ENCODE measurements around the gene DLG2.
"Not testable (repeated sequence)": the region's sequence is repeated elsewhere in the genome, so short reads cannot be mapped to it uniquely, and the experiment has no call there.

The DLG2 gene

GRCh38 chr11:83472806-83473205 lies 2154.3 kb downstream of the DLG2 start:
- no peak for DNase-seq (ENCODE audit: low spot score)

DNA sequence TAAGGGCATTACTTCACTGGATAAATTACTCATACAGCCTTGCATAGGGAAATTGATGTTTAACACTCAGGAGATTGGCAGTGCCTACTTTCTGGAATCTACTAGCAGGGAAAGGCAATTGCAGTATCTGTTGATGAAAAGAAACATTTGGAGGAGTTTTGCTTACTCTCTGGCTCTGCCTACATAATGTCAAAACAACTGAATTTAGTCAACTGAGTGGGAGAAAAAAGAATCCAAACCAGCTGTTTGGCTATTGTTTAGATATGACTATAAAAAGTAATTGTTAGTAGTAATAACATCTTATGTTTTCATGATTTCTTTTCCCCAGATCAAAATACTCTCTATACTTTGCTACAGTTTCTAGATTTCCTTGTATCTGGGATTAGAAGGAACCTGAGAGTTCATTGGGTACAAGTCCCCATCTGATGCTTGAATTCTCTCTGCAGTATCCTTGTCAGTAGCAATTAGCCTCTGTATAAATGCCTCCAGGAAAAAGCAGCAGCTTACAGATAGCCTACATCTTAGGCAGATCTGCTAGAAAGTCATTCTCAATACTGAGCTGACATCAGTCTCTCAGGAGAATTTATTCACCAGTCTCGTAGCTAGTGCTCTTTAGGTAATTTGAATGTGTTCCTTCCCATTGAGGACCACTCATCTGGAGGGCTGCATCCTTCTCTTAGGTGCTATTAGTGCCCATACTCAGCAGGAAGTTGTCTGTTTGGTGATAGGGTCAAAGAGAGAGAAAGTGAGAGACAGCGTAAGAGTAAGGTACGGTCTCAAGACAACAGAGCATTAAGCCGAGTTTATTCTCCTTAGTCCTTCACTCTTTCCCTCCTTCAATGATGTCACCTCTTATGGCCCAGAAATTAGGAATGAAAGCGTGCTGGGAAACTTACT lies 2155.1 kb downstream of the DLG2 start:
- DNase-seq (ENCODE audit: low spot score): peak; percentile 45

DNA sequence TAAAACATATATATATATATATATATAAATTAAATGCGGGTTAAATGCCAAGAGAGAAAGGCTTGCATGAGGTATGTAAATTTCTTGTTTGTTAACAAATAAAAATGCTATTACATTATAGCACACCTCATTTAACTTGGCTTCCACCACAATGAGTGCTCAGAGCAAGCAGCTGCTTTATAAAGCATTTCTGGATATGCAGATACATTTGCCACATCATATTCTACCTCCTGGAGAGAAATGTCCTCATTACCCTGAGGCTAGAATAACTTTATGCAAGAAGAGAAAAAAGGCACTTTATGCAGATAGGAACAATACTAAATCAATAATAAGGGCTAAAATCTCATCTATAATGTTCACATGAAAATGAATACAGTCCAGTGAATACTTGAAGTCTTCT lies 2159.3 kb downstream of the DLG2 start:
- DNase-seq (ENCODE audit: low spot score): no peak

GRCh38 chr11:83464160-83464944 lies 2162.8 kb downstream of the DLG2 start:
- no peak for DNase-seq (ENCODE audit: low spot score)

DNA sequence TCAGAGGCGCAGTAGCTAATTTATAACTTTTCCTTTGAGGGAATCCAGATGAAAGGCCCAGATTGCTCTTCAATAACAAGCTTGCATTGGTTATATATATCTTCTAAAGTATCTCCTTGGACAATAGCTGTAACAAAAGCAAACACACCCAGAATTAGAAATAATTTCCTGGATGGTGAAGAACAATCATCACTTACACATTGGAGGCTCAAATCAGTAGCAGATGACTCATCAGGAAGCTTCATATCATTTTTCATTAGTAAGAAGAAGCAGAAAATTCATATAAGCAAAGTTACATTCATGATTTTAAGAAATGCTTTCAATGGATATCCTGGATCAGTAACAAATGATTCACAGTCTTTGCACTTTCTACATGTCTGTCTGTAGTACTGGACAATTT lies 2167.3 kb downstream of the DLG2 start:
- DNase-seq (ENCODE audit: low spot score): no peak

DNA sequence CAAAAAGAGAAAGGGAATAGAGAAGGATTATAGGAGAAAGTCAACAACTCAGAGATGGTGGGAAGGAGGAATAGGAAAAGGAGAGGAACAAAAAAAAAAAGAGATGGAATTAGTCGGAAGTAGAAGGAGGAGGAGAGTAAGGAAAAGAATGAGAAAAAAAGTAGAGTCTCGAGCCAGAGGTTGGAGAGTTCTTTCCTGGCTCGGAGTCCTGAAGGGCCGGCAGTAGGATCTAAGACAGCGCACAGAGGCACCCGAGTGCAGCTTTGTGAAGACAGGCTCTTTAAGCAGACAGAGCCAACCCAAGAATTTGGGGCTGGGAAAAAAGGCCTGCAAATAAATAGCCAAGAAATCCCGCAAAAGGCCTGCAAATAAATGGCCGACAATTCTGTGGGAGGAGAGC lies 2170.6 kb downstream of the DLG2 start:
- no peak for DNase-seq (ENCODE audit: low spot score)

GRCh38 chr11:83456075-83456474 lies 2171.1 kb downstream of the DLG2 start:
- DNase-seq (ENCODE audit: low spot score): peak; percentile 72

GRCh38 chr11:83455356-83455755 lies 2171.8 kb downstream of the DLG2 start:
- DNase-seq (ENCODE audit: low spot score): no peak

- no peak for DNase-seq (ENCODE audit: low spot score)
Measured at GRCh38 chr11:83454674-83455073, 2172.5 kb downstream of the DLG2 start.

DNA sequence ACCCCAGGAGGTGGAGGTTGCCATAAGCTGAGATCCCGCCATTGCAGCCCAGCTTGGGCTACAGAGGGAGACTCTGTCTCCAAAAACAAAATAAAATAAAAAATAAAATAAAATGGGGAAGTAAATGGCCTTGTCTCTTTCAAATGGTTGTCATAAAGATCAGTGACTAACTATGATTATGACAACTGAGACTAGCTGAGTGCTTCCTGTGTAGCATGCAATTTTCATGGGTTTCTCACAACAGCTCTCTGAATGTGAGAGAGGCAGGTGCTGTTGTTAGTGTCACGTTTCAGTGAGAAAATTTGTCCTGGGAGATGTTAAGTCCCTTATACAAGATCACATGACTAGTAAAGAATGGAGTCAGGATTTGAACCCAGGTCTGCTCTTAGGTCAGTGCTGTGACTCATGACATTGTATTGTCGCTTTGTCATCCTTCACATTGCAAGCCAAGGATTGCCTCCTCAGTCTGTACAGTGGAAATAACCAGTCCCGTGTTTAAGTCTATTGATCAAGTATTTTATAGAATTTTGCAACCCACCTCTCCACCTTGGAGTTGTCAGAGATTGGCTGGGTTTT lies 2177.7 kb downstream of the DLG2 start:
- DNase-seq (ENCODE audit: low spot score): no peak

DNA sequence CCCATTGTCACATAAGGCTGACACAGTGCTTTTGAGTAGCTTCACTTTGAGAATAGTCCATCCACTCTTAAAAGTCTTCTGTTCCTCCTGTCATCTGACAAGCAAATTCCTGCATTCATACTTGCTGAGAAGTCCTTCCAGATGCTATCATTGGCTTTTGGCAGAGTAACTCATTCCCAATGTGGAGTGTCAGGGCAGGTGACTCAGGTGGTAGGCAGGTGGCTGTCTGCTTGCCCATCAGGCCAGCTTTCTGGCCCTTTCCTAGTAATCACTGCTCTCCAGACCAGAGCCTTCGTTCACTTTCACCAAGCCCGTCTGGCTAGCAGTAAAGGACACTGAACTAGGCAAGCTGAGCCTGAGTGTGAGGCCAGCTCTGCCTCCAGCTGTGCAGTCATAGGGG lies 2178.5 kb downstream of the DLG2 start:
- DNase-seq (ENCODE audit: low spot score): no peak

- DNase-seq (ENCODE audit: low spot score): not testable (repeated sequence)
Measured at GRCh38 chr11:83443880-83444279, 2183.3 kb downstream of the DLG2 start.

GRCh38 chr11:83441601-83442000 lies 2185.5 kb downstream of the DLG2 start:
- no peak for DNase-seq (ENCODE audit: low spot score)

GRCh38 chr11:83441171-83441570 lies 2186.0 kb downstream of the DLG2 start:
- DNase-seq (ENCODE audit: low spot score): no peak

- no peak for DNase-seq (ENCODE audit: low spot score)
Measured at GRCh38 chr11:83438438-83438837, 2188.7 kb downstream of the DLG2 start.

GRCh38 chr11:83437939-83438338 lies 2189.2 kb downstream of the DLG2 start:
- DNase-seq (ENCODE audit: low spot score): no peak

DNA sequence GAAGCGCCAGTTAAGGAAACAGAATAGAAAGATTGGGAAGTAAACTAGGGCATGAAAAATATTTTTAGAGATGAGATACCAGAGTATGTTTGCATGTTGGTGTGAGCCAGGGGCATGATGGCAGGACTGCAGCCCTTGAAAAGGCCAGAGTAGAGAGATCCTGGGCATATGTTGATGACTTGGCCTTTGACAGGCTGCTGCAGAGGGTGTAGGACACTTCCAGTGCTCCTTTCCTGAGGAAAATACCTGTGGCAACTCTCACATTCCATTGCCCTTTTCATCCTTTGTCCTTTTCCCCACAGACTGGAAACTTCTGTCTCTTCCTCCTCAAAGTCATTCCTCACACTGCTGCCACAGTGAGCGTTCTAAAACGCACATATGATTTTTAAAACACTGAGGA lies 2190.3 kb downstream of the DLG2 start:
- DNase-seq (ENCODE audit: low spot score): no peak

DNA sequence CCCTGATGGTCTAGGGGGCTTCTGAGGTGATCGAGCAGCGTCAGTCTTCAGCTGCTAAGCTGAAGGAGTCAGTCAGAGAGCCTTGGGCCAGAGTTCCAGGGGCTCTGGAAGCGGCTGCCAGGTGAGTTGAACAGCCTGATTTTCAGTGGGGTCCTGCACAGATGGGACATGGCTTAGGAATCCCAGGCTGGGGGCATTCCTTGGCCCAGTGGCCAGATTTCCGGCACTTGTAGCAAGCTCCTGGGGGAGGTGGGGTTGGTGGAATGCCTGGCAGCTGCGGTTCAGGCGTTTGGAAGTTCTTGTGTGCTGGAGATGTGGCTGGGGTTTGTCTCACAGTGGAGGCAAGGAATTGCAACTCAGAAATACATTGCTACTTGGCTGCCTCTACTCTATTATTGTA lies 2192.3 kb downstream of the DLG2 start:
- DNase-seq (ENCODE audit: low spot score): not testable (repeated sequence)

DNA sequence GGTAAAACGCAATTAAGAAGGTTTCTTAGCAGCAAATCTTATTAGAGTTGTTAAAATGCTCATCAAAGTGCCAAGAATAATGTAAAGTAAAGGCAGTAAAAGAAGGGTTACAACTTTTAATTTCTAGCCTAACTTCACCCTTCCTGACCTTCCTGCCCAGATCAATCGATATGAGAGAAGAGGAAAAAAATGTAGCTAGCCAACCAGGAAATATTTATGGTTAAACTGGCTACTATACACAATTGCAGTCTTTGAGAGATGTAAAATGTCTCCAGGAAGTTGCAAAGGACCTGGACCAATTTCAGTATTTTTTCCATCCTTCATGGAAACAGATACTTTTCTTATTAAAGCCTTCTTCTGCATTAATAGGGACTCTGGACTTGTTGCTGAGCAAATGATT lies 2199.2 kb downstream of the DLG2 start:
- DNase-seq (ENCODE audit: low spot score): no peak

DNA sequence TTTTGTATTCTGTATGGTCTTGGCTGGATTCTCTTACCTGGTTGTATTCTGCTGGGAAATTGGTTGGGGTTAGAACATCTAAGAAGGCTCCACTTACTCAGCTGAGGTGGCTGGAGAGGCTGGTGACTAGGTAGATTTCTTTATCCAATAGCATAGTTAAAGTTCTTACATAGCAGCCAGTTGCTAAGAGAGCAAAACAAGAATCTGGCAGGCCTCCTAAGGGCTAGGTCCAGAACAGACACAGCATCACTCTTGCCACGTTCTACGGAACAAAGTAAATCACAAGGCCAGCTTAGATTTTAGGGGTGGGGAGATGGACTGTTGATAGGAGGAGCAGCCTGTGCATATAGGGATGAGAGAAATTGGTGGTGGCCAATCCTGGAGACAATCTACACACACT lies 2199.6 kb downstream of the DLG2 start:
- DNase-seq (ENCODE audit: low spot score): no peak

GRCh38 chr11:83425137-83425466 lies 2202.0 kb downstream of the DLG2 start:
- DNase-seq (ENCODE audit: low spot score): no peak

GRCh38 chr11:83424376-83425136 lies 2202.6 kb downstream of the DLG2 start:
- no peak for DNase-seq (ENCODE audit: low spot score)

Measured in SK-N-DZ (cell line).